ENCODE measurements around the gene GPR158.

The GPR158 gene

DNA sequence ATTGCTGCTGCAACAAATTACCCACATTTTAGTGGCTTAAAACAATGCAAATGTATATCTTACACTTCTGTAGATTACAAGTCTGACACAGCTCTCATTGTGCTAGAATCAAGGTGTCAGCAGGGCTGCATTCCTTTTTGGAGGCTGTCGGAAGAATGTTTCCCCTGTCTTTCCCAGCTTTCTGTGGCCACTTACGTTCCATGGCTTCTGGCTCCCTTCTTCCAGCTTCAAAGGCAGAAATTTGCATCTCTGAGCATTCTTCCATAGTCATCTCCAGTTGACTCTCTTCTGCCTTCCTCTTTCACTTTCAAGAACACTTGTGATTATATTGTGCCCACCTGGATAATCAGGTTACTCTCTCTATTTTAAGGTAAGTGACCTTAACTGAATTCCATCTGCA is 125.3 kb downstream of the GPR158 start:
- Histone ChIP-seq H3F3A (ENCODE audit: low read depth) (no peaks in the 10 kb centered on the region), H3K79me2 (ENCODE audit: insufficient read depth, low read length) (no peaks in the 10 kb centered on the region), H3K9me3 (ENCODE audit: insufficient read depth, low read depth, low read length) (no peaks in the 10 kb centered on the region), H3K4me1 (ENCODE audit: insufficient read depth, low read length, poor library complexity, severe bottlenecking) (no peaks in the 10 kb centered on the region), H3K9me2 (replicated peaks; ENCODE audit: low read depth, low read length) (no peaks in the 10 kb centered on the region), H3K4me2 (ENCODE audit: low read depth, low read length, poor library complexity, severe bottlenecking) (no peak overlapping the region), H3K36me3 (ENCODE audit: insufficient read depth, low read length) (no peaks in the 10 kb centered on the region), H3K4me3 (ENCODE audit: low read length, poor library complexity, severe bottlenecking) (no peak overlapping the region), H3K9ac (ENCODE audit: low read depth, low read length, poor library complexity, severe bottlenecking) (no peak overlapping the region), H2AFZ (ENCODE audit: low read length) (no peak overlapping the region), H3K27me3 (ENCODE audit: insufficient read depth, low read length, poor library complexity, severe bottlenecking) (no peaks in the 10 kb centered on the region), H4K20me1 (ENCODE audit: insufficient read depth, low read length, poor library complexity, severe bottlenecking) (no peaks in the 10 kb centered on the region)
- TF ChIP-seq, protein P1, sequence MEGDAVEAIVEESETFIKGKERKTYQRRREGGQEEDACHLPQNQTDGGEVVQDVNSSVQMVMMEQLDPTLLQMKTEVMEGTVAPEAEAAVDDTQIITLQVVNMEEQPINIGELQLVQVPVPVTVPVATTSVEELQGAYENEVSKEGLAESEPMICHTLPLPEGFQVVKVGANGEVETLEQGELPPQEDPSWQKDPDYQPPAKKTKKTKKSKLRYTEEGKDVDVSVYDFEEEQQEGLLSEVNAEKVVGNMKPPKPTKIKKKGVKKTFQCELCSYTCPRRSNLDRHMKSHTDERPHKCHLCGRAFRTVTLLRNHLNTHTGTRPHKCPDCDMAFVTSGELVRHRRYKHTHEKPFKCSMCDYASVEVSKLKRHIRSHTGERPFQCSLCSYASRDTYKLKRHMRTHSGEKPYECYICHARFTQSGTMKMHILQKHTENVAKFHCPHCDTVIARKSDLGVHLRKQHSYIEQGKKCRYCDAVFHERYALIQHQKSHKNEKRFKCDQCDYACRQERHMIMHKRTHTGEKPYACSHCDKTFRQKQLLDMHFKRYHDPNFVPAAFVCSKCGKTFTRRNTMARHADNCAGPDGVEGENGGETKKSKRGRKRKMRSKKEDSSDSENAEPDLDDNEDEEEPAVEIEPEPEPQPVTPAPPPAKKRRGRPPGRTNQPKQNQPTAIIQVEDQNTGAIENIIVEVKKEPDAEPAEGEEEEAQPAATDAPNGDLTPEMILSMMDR (conservative IDR thresholded peaks at IDR 0.05; ENCODE audit: low read length): no peak
- no peak for TF ChIP-seq EZH2phosphoT487 (IDR thresholded peaks at IDR 0.05; ENCODE audit: borderline replicate concordance)

DNA sequence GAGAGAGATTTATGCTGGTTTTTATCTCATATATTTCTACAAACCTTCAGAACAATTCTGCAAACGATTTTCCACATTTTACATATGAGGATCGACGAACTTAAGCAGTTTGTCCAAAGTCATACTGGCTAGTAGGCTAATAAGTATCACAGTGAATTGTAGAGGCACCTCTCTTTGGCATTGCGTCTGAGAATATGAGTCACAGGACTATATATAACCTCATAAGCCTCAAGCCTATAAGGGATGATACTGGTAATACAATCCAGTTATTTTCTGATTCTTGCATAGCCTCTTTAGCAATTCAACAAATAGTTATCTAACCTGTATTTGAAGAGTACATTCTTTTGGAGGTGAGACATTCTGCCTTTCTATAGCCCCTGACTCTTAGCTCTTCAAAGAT is 129.8 kb downstream of the GPR158 start:
- H3K27me3 ChIP-seq (ENCODE audit: insufficient read depth, low read length, poor library complexity, severe bottlenecking): no peaks in the 10 kb centered on the region
- no peak overlapping the region for H3K4me3 ChIP-seq (ENCODE audit: low read length, poor library complexity, severe bottlenecking)
- peaks cover 5% of the 10 kb centered on the region; the same call in 1 of the 2 replicates for H3K9me3 ChIP-seq (ENCODE audit: insufficient read depth, low read depth, low read length)
- H3K9ac ChIP-seq (ENCODE audit: low read depth, low read length, poor library complexity, severe bottlenecking): no peak overlapping the region
- H3K4me2 ChIP-seq (ENCODE audit: low read depth, low read length, poor library complexity, severe bottlenecking): no peak overlapping the region
- H2AFZ ChIP-seq (ENCODE audit: low read length): no peak overlapping the region
- no peaks in the 10 kb centered on the region for H3K36me3 ChIP-seq (ENCODE audit: insufficient read depth, low read length)
- H3K9me2 ChIP-seq (replicated peaks; ENCODE audit: low read depth, low read length): no peaks in the 10 kb centered on the region
- H3K79me2 ChIP-seq (ENCODE audit: insufficient read depth, low read length): no peaks in the 10 kb centered on the region
- H3F3A ChIP-seq (ENCODE audit: low read depth): no peaks in the 10 kb centered on the region
- no peaks in the 10 kb centered on the region for H4K20me1 ChIP-seq (ENCODE audit: insufficient read depth, low read length, poor library complexity, severe bottlenecking)
- H3K4me1 ChIP-seq (ENCODE audit: insufficient read depth, low read length, poor library complexity, severe bottlenecking): no peaks in the 10 kb centered on the region
- TF ChIP-seq, protein P1 (conservative IDR thresholded peaks at IDR 0.05; ENCODE audit: low read length): no peak
- no peak for TF ChIP-seq EZH2phosphoT487 (IDR thresholded peaks at IDR 0.05; ENCODE audit: borderline replicate concordance)

DNA sequence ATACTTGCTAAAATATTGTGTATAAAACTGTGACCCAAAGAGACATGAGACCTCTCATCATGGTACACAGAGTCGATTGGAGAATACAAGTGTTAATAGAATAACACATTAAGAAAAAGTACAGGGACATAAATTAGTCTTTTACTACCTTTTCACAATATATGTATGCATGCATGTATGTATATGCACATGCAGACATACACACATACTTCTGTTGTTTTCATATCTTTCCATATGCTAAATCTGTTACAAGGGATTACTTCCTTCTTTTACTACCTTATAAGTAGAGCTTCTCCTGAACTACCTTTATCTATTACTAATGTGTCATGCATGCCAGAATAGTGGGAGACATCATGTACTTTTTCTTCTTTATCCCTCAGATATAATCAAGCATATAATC is 131.6 kb downstream of the GPR158 start:
- Histone ChIP-seq H3K4me3 (ENCODE audit: low read length, poor library complexity, severe bottlenecking) (no peak overlapping the region), H3K9ac (ENCODE audit: low read depth, low read length, poor library complexity, severe bottlenecking) (no peak overlapping the region), H3K27me3 (ENCODE audit: insufficient read depth, low read length, poor library complexity, severe bottlenecking) (no peaks in the 10 kb centered on the region), H3K36me3 (ENCODE audit: insufficient read depth, low read length) (no peaks in the 10 kb centered on the region), H3K4me1 (ENCODE audit: insufficient read depth, low read length, poor library complexity, severe bottlenecking) (no peaks in the 10 kb centered on the region), H3F3A (ENCODE audit: low read depth) (no peaks in the 10 kb centered on the region), H3K4me2 (ENCODE audit: low read depth, low read length, poor library complexity, severe bottlenecking) (no peak overlapping the region), H3K9me3 (ENCODE audit: insufficient read depth, low read depth, low read length) (peaks cover 5% of the 10 kb centered on the region; the same call in 1 of the 2 replicates), H3K9me2 (replicated peaks; ENCODE audit: low read depth, low read length) (no peaks in the 10 kb centered on the region), H3K79me2 (ENCODE audit: insufficient read depth, low read length) (no peaks in the 10 kb centered on the region), H2AFZ (ENCODE audit: low read length) (no peak overlapping the region), H4K20me1 (ENCODE audit: insufficient read depth, low read length, poor library complexity, severe bottlenecking) (no peaks in the 10 kb centered on the region)
- TF ChIP-seq, protein P1 (conservative IDR thresholded peaks at IDR 0.05; ENCODE audit: low read length): no peak
- TF ChIP-seq EZH2phosphoT487 (IDR thresholded peaks at IDR 0.05; ENCODE audit: borderline replicate concordance): no peak
